AG04449 (cell line): ENCODE data around the gene CD3G.

Experiments
- CTCF ChIA-PET: fragments of 350-600 bp; formaldehyde crosslinking; extraction: SDS; loops from one replicate; lab custom pipeline; 2021; ENCODE audit warnings: antibody characterized with exemption; lab: Yijun Ruan, JAX
- POLR2A ChIA-PET: fragments of 400-600, 350-600 bp; formaldehyde crosslinking; extraction: SDS; loops from one replicate; lab custom pipeline; 2020; ENCODE audit warnings: antibody characterized with exemption, inconsistent platforms; lab: Yijun Ruan, JAX
- DNase-seq: peaks from one replicate; pipeline ENCODE4 v3.0.0-alpha.2; 2010; ENCODE audit warnings: low read depth, low spot score
- H3K4me3 ChIP-seq: 2 replicates; pipeline ENCODE4 v1.5.1; 2011; ENCODE audit warnings: low read depth, mild to moderate bottlenecking, control low read depth, low read length
- CTCF ChIP-seq: IDR thresholded peaks from one replicate; pipeline ENCODE4 v1.5.1; 2011; ENCODE audit warnings: mild to moderate bottlenecking, moderate library complexity, low read length, control low read depth, inconsistent platforms; ENCODE audit not compliant: insufficient read depth; ENCODE audit errors: missing control alignments

CD3G gene

GRCh38 chr11:118311518-118311917 is 32.6 kb upstream of the CD3G start:
- ChIA-PET POLR2A (no interaction called here), CTCF (interaction anchor here (1.0 kb wide), 1 partner anchor 16 kb away, joined by 5 read pairs; no protein-coding TSS in a partner anchor)
- no peak for TF ChIP-seq CTCF

GRCh38 chr11:118312328-118312727 is 31.8 kb upstream of the CD3G start:
- ChIA-PET POLR2A (no interaction called here), CTCF (no interaction called here)
- TF ChIP-seq CTCF: no peak
- no peak overlapping the region for H3K4me3 ChIP-seq
- DNase-seq: no peak

More at GRCh38 chr11:118311518-118311917, 32.6 kb upstream of the CD3G start:
- H3K4me3 ChIP-seq: no peak overlapping the region
- no peak for DNase-seq

GRCh38 chr11:118313242-118313641 is 30.9 kb upstream of the CD3G start:
- H3K4me3 ChIP-seq: no peak overlapping the region
- POLR2A ChIA-PET: no interaction called here
- CTCF ChIA-PET: no interaction called here
- TF ChIP-seq CTCF: no peak
- no peak for DNase-seq

- ChIA-PET POLR2A (no interaction called here), CTCF (no interaction called here)
These were observed 29.1 kb upstream of the CD3G start for GRCh38 chr11:118314988-118315411.

GRCh38 chr11:118318124-118318523 is 26.0 kb upstream of the CD3G start:
- ChIA-PET POLR2A (no interaction called here), CTCF (interaction anchor here (0.7 kb wide), 1 partner anchor 35 kb away, joined by 3 read pairs; no protein-coding TSS in a partner anchor)
- no peak for DNase-seq
- TF ChIP-seq CTCF: no peak
- H3K4me3 ChIP-seq: no peak overlapping the region

More at GRCh38 chr11:118314988-118315411, 29.1 kb upstream of the CD3G start:
- no peak overlapping the region for H3K4me3 ChIP-seq
- DNase-seq: no peak
- no peak for TF ChIP-seq CTCF

- POLR2A ChIA-PET: no interaction called here
- no peak for TF ChIP-seq CTCF
- CTCF ChIA-PET: no interaction called here
- DNase-seq: no peak
- no peak overlapping the region for H3K4me3 ChIP-seq
These were observed 25.4 kb upstream of the CD3G start for GRCh38 chr11:118318581-118319336.
